IPS-20b (cell line): ENCODE data around the gene HES1.

Source experiments
- H3K27ac ChIP-seq: one replicate; pipeline ENCODE4 v1.5.1; 2013; ENCODE audit warnings: low read length
- H3K27me3 ChIP-seq: 2 replicates; pipeline ENCODE4 v1.6.1; 2013; ENCODE audit warnings: mild to moderate bottlenecking, low read length, inconsistent platforms; ENCODE audit not compliant: insufficient read depth
- H3K36me3 ChIP-seq: 2 replicates; pipeline ENCODE4 v1.6.1; 2013; ENCODE audit warnings: low read depth, mild to moderate bottlenecking, inconsistent platforms, low read length, moderate library complexity; ENCODE audit not compliant: insufficient read depth
- H3K4me1 ChIP-seq: 2 replicates; pipeline ENCODE4 v1.6.1; 2013; ENCODE audit warnings: mild to moderate bottlenecking, control low read depth, inconsistent platforms, low read length, moderate library complexity; ENCODE audit not compliant: insufficient read depth
- H3K4me3 ChIP-seq: 2 replicates; pipeline ENCODE4 v1.5.1; 2013; ENCODE audit warnings: mild to moderate bottlenecking, low read length, inconsistent platforms
- H3K9ac ChIP-seq: 2 replicates; pipeline ENCODE4 v1.6.1; 2013; ENCODE audit warnings: low read depth, mild to moderate bottlenecking, inconsistent platforms, low read length, moderate library complexity
- H3K9me3 ChIP-seq: 2 replicates; pipeline ENCODE4 v1.6.1; 2013; ENCODE audit warnings: mild to moderate bottlenecking, low read depth, low read length, inconsistent platforms; ENCODE audit not compliant: insufficient read depth

The HES1 gene

GRCh38 chr3:194154346-194154745, 18.4 kb downstream of the HES1 start:
- no peaks in the 10 kb centered on the region for H3K36me3 ChIP-seq
- H3K4me3 ChIP-seq = no peak overlapping the region
- H3K9ac ChIP-seq = no peak overlapping the region
- peaks cover 4% of the 10 kb centered on the region; the same call in 1 of the 2 replicates for H3K27me3 ChIP-seq
- H3K4me1 ChIP-seq = no peaks in the 10 kb centered on the region
- peaks cover 8% of the 10 kb centered on the region; the same call in 1 of the 2 replicates for H3K9me3 ChIP-seq
- no peak overlapping the region for H3K27ac ChIP-seq

DNA sequence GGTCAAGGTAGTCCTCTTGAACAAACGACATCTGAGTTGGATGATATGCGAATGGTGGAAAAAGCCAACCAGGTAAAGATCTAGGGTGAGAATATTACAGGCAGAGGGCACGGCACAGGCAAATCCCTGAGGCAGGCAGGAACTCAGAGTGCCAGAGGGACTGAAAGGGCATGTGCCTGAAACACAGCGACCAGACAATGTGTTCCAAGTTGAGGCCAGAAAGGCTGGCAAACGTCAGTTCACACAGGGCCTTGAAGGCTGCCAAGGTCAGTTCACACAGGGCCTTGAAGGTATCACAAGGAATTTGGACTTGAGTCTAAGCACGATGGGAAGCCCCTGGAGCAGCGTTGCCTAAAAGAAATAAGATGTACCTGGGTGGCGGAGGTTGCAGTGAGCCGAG, 20.1 kb downstream of the HES1 start:
- no peaks in the 10 kb centered on the region for H3K36me3 ChIP-seq
- peaks cover 1% of the 10 kb centered on the region; the same call in 1 of the 2 replicates for H3K4me1 ChIP-seq
- no peak overlapping the region for H3K27ac ChIP-seq
- peaks cover 8% of the 10 kb centered on the region; the same call in 1 of the 2 replicates for H3K9me3 ChIP-seq
- H3K9ac ChIP-seq = no peak overlapping the region
- no peak overlapping the region for H3K4me3 ChIP-seq
- peaks cover 16% of the 10 kb centered on the region; the same call in 1 of the 2 replicates for H3K27me3 ChIP-seq

DNA sequence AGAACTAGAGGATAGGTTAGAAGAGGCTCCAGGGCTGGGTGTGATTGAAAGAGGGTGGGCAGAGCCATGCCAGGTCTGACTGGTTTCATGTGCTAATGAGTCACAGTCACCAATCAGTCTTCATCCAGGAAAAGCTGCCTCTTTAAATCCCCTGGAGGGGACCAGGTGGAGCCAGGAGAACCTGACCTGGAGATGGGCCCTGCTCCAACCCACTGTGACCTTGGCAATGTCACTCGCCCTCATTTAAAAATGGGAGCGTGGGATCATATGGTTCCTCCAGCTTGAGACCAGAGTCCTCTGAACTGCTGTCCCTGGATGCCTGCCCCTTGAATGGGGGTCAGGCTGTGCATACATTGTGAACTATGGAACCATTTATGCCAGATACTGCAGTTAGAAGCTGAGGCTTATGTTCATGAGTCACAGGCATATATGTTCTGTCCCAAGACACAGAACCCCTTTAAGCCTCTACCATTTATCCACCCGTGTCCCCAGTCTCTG, 23.0 kb downstream of the HES1 start:
- H3K36me3 ChIP-seq = no peaks in the 10 kb centered on the region
- no peak overlapping the region for H3K27ac ChIP-seq
- peaks cover 8% of the 10 kb centered on the region for H3K4me1 ChIP-seq
- peaks cover 8% of the 10 kb centered on the region; the same call in 1 of the 2 replicates for H3K9me3 ChIP-seq
- no peak overlapping the region for H3K9ac ChIP-seq
- no peak overlapping the region for H3K4me3 ChIP-seq
- H3K27me3 ChIP-seq = peaks cover 17% of the 10 kb centered on the region; the same call in 1 of the 2 replicates

- H3K4me3 ChIP-seq = no peak overlapping the region
- peaks cover 8% of the 10 kb centered on the region for H3K4me1 ChIP-seq
- no peak overlapping the region for H3K9ac ChIP-seq
- peaks cover 17% of the 10 kb centered on the region; the same call in 1 of the 2 replicates for H3K27me3 ChIP-seq
- H3K9me3 ChIP-seq = no peaks in the 10 kb centered on the region
- no peaks in the 10 kb centered on the region for H3K36me3 ChIP-seq
- no peak overlapping the region for H3K27ac ChIP-seq
These were observed 24.2 kb downstream of the HES1 start for GRCh38 chr3:194160158-194160557.

DNA sequence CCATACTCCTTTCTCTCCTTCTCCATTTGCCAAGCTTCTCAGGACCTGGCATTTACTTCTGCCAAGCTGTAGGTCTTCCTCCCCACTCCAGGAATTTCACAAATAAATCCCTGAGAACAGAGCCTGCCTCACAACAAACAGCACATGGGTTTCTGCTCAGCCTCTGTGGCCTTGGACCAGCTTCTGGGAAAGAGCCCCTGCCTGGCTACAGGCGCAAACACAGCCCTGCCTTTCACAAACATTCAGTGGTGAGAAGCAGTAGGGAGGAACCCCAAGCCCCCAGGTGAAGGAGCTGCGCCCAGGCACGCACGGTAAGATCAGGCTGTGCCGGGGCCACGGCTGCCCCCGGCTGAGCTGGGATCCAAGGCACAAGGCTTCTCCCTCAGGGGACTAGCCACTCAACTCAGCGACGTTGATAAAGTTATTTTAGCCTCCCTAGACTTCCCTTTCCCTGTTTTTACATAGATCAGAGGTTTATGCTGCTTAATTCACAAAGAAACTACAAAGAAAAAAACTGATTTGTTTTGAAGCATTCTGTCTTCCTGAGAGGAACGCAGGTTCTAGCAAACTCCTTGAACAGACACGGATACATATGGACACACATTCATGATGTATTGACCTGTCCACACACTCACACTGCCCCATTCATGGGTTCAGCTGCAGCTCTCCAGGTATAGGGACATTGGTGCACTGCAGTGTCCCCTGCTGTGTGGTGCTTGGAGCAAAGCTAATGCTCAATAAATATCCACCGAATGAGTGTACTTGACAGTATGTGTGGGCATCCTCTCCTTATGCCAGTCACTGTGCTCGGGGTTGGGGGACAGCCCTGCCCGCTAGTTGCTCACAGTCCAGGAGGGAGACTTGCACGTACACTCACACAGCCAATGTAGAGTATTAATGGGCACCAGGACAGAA, 25.4 kb downstream of the HES1 start:
- peaks cover 17% of the 10 kb centered on the region; the same call in 1 of the 2 replicates for H3K27me3 ChIP-seq
- H3K36me3 ChIP-seq = no peaks in the 10 kb centered on the region
- no peaks in the 10 kb centered on the region for H3K9me3 ChIP-seq
- H3K4me1 ChIP-seq = peaks cover 13% of the 10 kb centered on the region
- no peak overlapping the region for H3K4me3 ChIP-seq
- no peak overlapping the region for H3K27ac ChIP-seq
- 0 out of 2 replicates have a peak overlapping the region, but pooled peaks have one; percentile 6 for H3K9ac ChIP-seq

DNA sequence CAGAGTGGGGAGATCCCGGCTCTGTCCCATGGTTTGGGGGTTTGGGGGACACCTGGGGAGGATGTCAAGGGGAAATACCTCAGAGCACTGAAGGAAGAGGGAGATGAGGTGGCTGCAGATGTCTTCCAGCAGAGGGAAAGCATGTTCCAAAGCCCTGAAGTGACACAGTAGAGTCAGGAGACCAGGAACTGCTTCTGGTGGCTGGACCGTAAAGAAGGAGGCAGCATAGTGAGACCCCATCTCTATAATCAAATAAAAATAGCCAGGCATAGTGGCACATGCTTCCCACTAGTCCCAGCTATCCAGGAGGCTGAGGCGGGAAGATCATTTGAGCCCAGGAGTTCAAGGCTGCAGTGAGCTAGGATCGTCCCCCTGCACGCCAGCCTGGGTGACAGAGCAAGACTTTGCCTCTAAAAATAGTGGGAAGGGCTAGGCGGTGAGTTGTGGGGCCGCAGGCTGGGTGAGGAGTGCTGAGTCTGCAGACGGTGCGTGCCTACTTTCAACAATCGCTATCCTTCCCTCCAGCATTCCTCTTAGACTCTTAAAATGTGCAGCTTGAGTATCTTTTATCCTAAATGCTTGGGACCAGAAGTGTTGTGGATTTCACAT, 26.2 kb downstream of the HES1 start:
- Histone ChIP-seq H3K4me3 (no peak overlapping the region), H3K4me1 (peaks cover 21% of the 10 kb centered on the region), H3K36me3 (no peaks in the 10 kb centered on the region), H3K9ac (no peak overlapping the region), H3K27ac (no peak overlapping the region), H3K9me3 (no peaks in the 10 kb centered on the region), H3K27me3 (peaks cover 17% of the 10 kb centered on the region; the same call in 1 of the 2 replicates)

GRCh38 chr3:194162817-194163584, 27.1 kb downstream of the HES1 start:
- no peak overlapping the region for H3K9ac ChIP-seq
- H3K4me1 ChIP-seq = peaks cover 27% of the 10 kb centered on the region
- no peak overlapping the region for H3K4me3 ChIP-seq
- peaks cover 17% of the 10 kb centered on the region; the same call in 1 of the 2 replicates for H3K27me3 ChIP-seq
- H3K36me3 ChIP-seq = no peaks in the 10 kb centered on the region
- H3K27ac ChIP-seq = no peak overlapping the region
- no peaks in the 10 kb centered on the region for H3K9me3 ChIP-seq

DNA sequence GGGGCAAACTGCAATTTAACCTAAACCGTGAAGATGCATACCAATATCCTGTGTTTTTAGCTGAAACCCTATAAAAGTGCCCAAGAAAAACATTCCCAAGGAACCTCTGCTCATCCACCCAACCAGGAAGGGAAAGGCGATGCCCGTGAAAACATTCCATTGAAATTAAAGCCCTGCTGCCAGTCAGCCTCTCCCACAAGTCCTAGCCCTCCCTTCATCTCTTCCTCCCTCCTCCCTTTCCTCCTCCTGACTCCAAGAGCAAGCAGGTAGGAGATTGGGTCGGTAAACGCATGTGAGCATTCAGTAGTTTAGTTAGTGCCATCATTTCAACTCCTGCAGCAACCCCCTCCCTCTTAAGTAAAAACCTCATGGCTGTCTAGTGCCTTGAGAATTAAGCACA, 27.7 kb downstream of the HES1 start:
- Histone ChIP-seq H3K27ac (no peak overlapping the region), H3K4me3 (no peak overlapping the region), H3K4me1 (peaks cover 30% of the 10 kb centered on the region), H3K36me3 (no peaks in the 10 kb centered on the region), H3K9me3 (no peaks in the 10 kb centered on the region), H3K9ac (no peak overlapping the region), H3K27me3 (peaks cover 17% of the 10 kb centered on the region; the same call in 1 of the 2 replicates)

GRCh38 chr3:194164861-194165260, 28.9 kb downstream of the HES1 start:
- H3K27ac ChIP-seq = no peak overlapping the region
- no peak overlapping the region for H3K9ac ChIP-seq
- H3K36me3 ChIP-seq = no peaks in the 10 kb centered on the region
- H3K4me1 ChIP-seq = peaks cover 30% of the 10 kb centered on the region
- H3K27me3 ChIP-seq = peaks cover 11% of the 10 kb centered on the region; the same call in 1 of the 2 replicates
- no peak overlapping the region for H3K4me3 ChIP-seq
- no peaks in the 10 kb centered on the region for H3K9me3 ChIP-seq

DNA sequence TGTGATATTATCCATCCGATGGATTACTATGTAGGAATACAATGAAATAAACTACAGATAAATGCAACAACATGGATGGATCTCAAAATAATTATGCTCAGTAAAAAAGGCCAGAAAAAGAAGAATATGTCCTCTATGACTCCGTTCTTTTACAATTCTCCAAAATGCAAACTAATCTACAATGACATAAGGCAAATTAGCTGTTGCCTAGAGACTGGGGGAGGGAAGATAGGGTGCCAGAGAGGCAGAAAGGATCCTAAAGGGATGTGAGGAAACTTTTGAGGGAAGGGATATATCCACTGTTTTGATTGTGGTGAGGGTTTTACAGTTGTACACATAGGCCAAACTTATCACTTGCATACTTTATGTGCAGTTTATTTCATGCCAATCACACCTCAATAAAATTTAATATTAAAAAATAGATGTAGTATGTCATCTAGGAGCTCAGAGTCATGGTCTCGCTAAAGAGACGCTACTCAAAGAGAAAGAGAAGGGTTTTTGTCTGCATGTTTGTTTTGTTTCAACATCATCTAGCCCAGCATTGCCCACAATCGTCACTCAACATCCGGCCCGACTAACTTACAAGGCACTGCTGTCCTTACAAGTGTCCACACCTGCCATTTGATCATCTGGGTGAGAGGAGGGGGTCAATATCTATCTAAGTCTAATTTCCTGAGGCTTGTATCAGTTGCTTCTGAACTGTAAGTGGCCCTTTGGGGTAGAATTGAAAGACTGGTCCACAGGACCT, 29.5 kb downstream of the HES1 start:
- Histone ChIP-seq H3K4me1 (peaks cover 30% of the 10 kb centered on the region), H3K27ac (no peak overlapping the region), H3K9ac (no peak overlapping the region), H3K4me3 (no peak overlapping the region), H3K27me3 (peaks cover 7% of the 10 kb centered on the region; the same call in 1 of the 2 replicates), H3K9me3 (no peaks in the 10 kb centered on the region), H3K36me3 (no peaks in the 10 kb centered on the region)
